HG03097 (cell line): ENCODE measurements around the gene TRPT1.

ENCODE experiments used
- ATAC-seq: cut with Tn5 transposase; IDR thresholded peaks from one replicate; pipeline ENCODE4 v1.9.1; 2021; ENCODE audit not compliant: unreplicated experiment, low FRiP score

The TRPT1 gene

GRCh38 chr11:64210301-64211020 lies 15.5 kb downstream of the TRPT1 start:
- ATAC-seq = no peak

DNA sequence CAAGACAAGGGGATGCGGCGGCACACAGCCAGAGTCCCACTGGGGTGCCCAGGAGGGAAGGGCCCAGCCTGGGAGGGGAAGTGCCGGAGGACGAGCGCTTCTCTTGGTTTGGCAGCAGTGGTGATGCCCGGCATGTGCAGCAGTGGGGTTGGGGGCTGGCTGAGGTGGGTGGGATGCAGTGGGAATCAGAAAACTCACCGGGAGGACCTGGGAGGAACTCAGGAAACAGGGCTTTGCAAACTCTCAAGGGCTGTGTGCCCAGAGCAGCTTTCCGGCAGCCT lies 16.5 kb downstream of the TRPT1 start:
- ATAC-seq = no peak

DNA sequence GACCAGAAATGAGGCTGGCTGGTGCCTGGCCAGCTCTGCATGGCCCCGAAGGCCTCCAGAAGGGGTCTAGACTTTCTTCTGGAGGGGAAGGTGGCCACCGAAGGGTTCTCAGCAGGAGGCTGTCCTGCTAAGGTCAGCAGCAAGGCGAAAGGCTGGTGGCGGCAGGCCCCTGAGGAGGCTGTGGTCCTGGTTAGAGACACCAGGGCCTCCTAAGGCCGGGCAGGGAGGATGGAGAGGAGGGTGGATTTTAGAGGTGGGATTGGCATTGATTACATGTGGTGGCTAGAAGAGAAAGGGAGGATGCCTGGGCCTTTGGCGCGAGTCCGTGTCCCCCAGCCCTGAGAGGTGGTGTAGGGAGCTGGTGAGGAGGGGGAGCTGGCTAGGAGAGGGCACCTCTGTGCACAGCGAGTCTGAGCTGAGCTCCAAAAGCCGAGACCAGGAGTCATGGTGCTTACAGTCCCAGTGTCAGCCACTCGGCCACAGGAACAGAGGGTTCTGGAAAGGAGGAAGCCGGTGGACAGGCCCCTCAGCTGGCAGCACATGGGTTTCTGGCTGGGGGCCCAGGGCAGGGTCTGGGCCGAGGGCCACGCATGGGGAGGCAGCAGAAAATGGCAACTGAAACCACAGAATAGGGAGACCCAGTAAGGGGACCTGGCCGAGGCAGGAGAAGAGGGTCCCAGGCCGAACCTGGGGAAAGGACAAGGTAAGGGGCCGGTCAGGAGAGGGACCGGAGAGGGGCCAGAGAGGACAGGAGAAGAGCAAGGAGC lies 17.0 kb downstream of the TRPT1 start:
- no peak for ATAC-seq

GRCh38 chr11:64208086-64208795 lies 17.7 kb downstream of the TRPT1 start:
- no peak for ATAC-seq

DNA sequence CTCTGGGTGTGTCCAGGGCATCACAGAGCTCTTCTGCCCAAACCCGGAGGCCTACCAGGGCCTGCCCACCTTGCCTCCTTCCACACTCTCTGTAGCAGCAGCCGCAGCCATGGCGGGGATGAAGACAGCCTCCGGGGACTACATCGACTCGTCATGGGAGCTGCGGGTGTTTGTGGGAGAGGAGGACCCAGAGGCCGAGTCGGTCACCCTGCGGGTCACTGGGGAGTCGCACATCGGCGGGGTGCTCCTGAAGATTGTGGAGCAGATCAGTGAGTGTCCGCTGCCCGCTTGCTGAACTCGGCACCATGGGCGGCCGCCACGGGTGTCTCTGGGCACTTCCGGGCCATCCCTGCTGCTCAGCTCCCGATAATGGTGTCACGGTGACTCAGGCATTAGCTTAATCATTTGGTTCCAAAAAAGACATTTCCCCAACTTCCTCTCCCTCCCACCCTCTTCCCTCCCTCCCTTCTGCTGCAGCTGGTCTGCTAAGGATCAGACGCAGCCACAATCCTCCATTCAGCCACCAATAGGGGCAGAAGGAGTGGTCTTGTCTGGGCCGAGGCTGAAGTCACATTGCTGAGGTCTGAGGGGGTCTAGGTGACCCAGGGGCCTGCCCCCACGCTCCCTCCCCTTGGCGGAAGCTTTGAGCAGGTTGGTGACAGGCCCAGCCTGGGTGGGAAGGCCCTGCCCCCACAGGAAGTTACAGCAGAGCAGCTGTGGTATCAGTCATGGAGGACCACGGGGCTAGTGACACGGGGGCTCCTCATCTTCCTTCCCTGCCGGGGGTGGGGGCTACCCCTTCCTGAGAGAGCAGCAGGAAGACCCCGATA lies 18.5 kb downstream of the TRPT1 start:
- no peak for ATAC-seq

DNA sequence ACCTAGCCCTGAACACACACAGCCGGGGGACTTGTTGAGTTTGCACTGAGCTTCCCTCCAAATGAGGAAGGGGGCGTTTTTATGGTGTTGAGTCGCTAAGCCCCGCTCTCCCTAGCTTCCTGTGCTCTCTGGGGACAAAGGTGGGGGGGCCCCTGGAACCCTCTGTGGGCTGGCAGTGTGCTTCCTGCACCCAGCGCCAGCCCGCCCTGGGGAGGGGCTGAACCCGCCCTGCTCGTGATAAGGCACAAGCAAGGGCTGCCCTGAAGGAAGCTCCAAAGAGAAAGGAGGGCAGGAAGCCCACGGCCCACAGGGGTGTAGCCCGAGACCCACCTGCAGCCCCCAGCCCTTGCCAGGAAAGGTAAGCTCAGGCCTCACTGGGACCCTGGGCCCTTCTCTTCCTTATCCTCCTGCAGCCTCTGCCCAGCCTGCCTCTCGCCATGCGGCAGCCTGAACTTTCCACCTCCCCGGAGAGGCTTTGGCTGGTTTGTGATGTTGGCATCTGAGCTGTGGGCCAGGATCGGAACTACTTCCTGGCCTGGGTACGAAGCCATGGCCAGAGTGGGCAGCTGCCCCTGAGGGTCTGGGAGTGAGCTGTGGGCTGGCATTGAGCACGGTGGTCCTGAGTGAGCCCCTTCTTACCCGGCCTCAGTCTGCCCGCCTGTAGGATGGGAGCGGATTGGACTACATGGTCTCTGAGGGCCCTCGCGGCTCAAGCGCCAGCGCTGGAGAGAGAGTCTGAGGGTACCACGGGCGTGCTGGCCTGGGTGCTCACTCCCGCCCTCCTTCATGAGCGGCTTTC lies 19.3 kb downstream of the TRPT1 start, which contains the start of gene FERMT3:
Gene FERMT3, plus strand, starts transcription at position 265 of the 799 bp plus-strand sequence. CDS start 644 bp downstream, outside the sequence.
- ATAC-seq = no peak

GRCh38 chr11:64204464-64204989 lies 21.5 kb downstream of the TRPT1 start:
- no peak for ATAC-seq

DNA sequence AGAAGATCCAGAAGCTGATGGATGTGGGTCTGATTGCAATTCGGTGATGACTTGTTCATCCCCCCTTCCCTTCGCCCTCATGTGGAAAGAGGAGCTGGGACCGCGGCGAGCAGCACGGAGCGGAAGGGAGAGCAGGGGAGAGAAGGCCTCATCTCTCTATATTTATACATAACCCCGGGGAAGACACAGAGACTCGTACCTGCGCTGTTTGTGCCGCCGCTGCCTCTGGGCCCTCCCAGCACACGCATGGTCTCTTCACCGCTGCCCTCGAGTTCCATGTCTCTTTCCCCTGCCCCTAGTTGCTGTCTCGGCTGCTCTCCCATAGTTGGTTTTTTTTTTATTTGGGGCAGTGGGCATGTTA lies 21.9 kb downstream of the TRPT1 start:
- no peak for ATAC-seq

GRCh38 chr11:64203421-64204079 lies 22.4 kb downstream of the TRPT1 start:
- ATAC-seq = no peak

GRCh38 chr11:64202992-64203391 lies 23.0 kb downstream of the TRPT1 start:
- no peak for ATAC-seq

DNA sequence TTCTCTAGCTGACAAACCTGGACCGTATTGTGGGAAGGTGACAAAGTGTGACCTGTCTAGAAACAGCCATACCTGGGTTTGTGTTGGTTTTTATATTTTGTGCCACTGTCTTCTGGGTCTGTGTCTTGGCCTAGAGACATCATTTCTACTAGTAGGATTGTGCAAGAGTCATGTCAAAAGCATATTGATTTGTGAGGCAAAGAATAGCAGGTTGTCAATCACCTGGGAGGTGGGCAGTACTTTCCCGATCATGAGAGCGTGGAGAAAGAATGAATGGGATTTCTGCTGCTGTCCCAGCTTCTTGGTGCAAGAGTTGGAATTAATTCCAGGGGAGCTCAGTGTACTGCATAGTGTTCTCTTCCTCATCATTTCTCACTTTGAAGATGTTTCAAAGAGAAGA lies 24.4 kb downstream of the TRPT1 start:
- no peak for ATAC-seq

DNA sequence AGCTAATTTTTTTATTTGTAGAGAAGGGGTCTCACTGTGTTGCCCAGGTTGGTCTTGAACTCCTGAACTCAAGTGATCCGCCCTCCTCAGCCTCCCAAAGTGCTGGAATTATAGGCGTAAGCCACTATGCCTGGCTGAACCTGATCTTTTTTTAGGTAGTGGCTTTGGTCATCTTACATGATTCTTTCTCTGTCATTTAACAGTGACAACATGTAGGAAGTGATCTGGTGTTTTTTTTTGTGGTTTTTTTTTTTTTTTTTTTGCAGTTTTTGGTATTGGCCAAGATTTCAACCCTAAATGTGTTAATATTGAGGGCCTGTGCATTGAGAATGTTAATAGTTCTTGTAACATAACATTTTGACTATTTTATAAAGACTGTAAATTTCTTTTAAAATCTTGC lies 27.5 kb downstream of the TRPT1 start:
- no peak for ATAC-seq

DNA sequence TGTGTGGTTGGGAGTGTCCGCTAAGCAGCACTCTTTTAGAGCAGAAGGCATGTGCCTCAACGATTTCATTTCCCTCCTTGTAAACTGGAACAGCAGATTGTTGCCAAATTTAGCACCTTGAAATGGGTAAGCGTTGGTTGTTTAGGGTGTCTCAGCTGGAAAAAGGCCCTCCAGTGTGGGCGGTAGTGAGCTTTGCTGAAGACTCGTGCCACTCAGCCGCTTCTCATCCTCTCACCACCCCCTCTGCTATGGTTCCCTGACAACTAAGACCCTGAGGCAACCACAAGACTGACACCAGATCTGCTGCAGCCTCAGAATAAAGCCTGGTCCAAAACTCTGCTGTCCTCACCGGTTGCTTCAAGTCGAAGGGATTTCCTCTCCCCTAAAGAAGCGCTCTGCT lies 29.4 kb downstream of the TRPT1 start:
- ATAC-seq = no peak

GRCh38 chr11:64192434-64192833 lies 33.6 kb downstream of the TRPT1 start:
- no peak for ATAC-seq

GRCh38 chr11:64186492-64187165 lies 39.4 kb downstream of the TRPT1 start:
- ATAC-seq = no peak

DNA sequence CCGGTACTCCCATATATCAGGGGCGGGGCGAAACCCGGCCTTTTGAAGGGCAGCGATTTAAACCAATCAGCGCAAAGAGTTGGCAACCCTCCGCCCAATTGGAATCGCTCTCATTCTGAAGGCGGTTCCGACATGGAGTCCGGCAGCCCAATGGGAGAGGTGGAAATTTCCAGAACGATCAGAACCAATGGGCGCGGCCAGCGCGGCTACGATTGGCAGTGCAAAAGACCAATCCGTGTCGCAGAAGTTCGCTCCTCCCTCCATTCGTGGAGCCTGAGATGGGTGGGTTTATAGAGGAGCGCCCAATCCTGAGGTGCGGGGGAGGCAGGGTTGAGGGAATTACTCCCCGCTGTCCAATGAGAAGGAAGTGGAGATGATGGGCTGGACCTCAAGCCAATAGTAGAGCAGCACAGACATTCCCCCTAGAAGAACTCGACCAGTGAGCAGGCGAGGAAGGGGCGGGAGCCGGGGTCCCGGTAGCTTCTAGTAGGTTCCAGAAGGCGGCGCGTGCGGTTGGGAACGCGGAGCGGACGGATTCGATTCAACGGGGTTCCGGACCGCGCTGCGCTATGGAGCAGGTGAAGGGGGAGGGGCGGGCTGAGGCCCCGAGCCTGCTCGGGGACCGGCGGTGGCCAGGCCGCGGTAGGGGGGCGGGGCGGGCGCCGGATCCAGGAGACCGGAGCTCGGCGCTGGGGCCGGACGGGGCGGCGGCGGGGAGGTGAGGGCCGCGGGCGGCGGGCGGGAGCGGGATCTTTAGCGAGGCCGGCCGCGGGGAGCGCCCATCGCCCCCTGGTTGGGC lies 40.1 kb downstream of the TRPT1 start, which contains the start of gene STIP1:
Gene STIP1, plus strand, starts transcription at position 479 of the 799 bp plus-strand sequence. Its CDS starts 91 bp downstream, at position 570.
- peak; percentile 88 for ATAC-seq

- peak; percentile 27 for ATAC-seq
Observed at GRCh38 chr11:64185175-64185692, 40.8 kb downstream of the TRPT1 start.

DNA sequence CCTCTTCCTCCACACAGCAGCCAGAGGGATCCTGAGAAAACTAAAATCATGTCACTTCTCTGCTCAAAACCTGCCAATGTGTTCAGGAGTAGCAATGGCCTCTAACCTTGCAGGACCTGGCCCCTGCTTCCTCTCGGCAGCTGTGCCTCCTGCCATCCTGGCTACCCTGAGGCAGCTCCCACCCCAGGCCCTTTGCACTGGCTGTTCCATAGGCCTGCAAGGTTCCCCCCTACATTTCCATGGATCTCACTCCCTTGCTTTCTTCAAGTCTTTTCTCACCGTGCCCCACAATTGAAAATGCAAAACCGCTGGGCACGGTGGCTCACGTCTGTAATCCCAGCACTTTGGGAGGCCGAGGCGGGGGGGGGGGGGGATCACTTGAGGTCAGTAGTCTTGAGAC lies 42.1 kb downstream of the TRPT1 start:
- no peak for ATAC-seq
